Loucy (cell line): ENCODE data around the gene DERL2.
A peak's percentile ranks its signal among the peaks of the same experiment; 100 is the strongest.

Experiments used
- H2AFZ ChIP-seq: fragments of 200-600 bp; sonication (generic); 2 replicates; pipeline ENCODE4 v1.6.0; 2016; ENCODE audit warnings: antibody characterized with exemption, mild to moderate bottlenecking, low read length, moderate library complexity
- H3F3A ChIP-seq: fragments of 200-600 bp; 2 replicates; pipeline ENCODE4 v1.6.0; 2016; ENCODE audit warnings: antibody characterized with exemption, low read depth, mild to moderate bottlenecking
- H3K27me3 ChIP-seq: fragments of 200-600 bp; sonication (generic); 2 replicates; pipeline ENCODE4 v1.6.1; 2014; ENCODE audit warnings: low read length, mild to moderate bottlenecking; ENCODE audit not compliant: insufficient read depth, poor library complexity, severe bottlenecking
- H3K36me3 ChIP-seq: fragments of 200-600 bp; sonication (generic); 2 replicates; pipeline ENCODE4 v1.6.1; 2016; ENCODE audit warnings: low read length; ENCODE audit not compliant: insufficient read depth
- H3K4me1 ChIP-seq: fragments of 200-600 bp; sonication (generic); 2 replicates; pipeline ENCODE4 v1.5.1; 2014; ENCODE audit warnings: low read length, mild to moderate bottlenecking; ENCODE audit not compliant: insufficient read depth, poor library complexity, severe bottlenecking
- H3K4me2 ChIP-seq: fragments of 200-600 bp; sonication (generic); 2 replicates; pipeline ENCODE4 v1.6.0; 2014; ENCODE audit warnings: antibody characterized with exemption, low read length, low read depth, mild to moderate bottlenecking; ENCODE audit not compliant: poor library complexity, severe bottlenecking
- H3K4me3 ChIP-seq: fragments of 200-600 bp; sonication (generic); 2 replicates; pipeline ENCODE4 v1.5.1; 2014; ENCODE audit warnings: low read length, mild to moderate bottlenecking, mixed read lengths; ENCODE audit not compliant: poor library complexity, severe bottlenecking
- H3K79me2 ChIP-seq: fragments of 200-600 bp; sonication (generic); 2 replicates; pipeline ENCODE4 v1.6.1; 2014; ENCODE audit warnings: low read length; ENCODE audit not compliant: insufficient read depth
- H3K9ac ChIP-seq: fragments of 200-600 bp; sonication (generic); 2 replicates; pipeline ENCODE4 v1.6.0; 2014; ENCODE audit warnings: mild to moderate bottlenecking, low read depth, low read length, moderate library complexity; ENCODE audit not compliant: poor library complexity, severe bottlenecking
- H3K9me2 ChIP-seq: fragments of 200-600 bp; sonication (generic); replicated peaks from 2 replicates; pipeline ENCODE4 v1.6.1; 2016; ENCODE audit warnings: low read depth, low read length, mixed read lengths
- H3K9me3 ChIP-seq: fragments of 200-600 bp; sonication (generic); 2 replicates; pipeline ENCODE4 v1.6.1; 2014; ENCODE audit warnings: mild to moderate bottlenecking, antibody characterized with exemption, low read length, low read depth; ENCODE audit not compliant: insufficient read depth
- H4K20me1 ChIP-seq: fragments of 200-600 bp; sonication (generic); 2 replicates; pipeline ENCODE4 v1.6.0; 2014; ENCODE audit warnings: antibody characterized with exemption, low read length, mild to moderate bottlenecking; ENCODE audit not compliant: insufficient read depth, poor library complexity, severe bottlenecking
- EZH2phosphoT487 ChIP-seq: fragments of 200-600 bp; IDR thresholded peaks from 2 replicates; pipeline ENCODE4 v1.6.1; 2018; ENCODE audit warnings: antibody characterized with exemption, mild to moderate bottlenecking, moderate library complexity, borderline replicate concordance
- TF ChIP-seq, protein P1 (sequence below): fragments of 200-600 bp; sonication (generic); conservative IDR thresholded peaks from 2 replicates; pipeline ENCODE4 v1.5.1; 2014; ENCODE audit warnings: mild to moderate bottlenecking, antibody characterized with exemption, low read length

The DERL2 gene

DNA sequence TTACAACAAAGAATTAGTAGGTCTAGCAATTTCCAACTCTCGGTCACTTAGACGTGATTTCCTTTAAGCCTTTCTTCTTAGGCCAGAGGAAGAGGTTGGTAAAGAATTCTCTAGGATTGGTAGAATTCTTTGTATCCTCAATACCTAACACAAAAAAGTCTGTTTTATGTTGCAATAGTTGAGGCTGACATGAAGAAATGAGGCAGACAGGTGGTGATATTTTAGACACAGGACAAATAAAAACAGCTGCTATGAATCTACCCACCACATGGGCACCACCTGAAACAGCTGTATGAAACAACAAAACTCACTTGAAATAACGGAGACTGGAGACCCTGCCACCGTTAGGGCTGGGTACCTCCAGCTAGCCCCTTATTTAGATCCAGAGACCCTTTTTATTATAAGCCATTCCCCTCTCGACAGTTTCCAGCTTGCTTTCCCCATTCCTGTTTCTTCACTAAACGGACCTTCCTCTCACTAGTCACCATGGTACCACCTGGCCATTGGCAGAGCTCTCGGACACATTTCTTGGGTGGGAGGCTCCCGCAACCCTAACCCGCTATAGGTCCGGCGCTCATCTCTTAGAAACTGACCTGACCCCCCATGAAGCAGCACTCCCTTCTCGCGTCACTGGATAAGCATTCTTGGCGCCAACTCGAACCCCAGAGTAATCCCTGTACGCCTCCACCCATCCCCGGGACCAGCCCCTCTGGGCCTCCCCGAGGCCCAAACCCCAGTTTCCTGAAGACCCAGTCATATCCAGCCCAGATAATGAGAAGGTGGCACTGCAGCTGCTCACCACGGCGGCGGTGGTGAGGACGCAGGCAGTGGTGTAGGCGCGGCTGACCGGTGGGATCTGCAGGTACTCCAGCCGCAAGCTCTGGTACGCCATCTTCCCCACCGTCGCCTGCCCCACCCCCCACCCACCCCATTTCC, at the start of gene DERL2:
TSS of gene DERL2 (minus strand) at position 909 of the 936 bp plus-strand sequence. CDS start at position 892, 17 bp downstream.
- TF ChIP-seq, protein P1, sequence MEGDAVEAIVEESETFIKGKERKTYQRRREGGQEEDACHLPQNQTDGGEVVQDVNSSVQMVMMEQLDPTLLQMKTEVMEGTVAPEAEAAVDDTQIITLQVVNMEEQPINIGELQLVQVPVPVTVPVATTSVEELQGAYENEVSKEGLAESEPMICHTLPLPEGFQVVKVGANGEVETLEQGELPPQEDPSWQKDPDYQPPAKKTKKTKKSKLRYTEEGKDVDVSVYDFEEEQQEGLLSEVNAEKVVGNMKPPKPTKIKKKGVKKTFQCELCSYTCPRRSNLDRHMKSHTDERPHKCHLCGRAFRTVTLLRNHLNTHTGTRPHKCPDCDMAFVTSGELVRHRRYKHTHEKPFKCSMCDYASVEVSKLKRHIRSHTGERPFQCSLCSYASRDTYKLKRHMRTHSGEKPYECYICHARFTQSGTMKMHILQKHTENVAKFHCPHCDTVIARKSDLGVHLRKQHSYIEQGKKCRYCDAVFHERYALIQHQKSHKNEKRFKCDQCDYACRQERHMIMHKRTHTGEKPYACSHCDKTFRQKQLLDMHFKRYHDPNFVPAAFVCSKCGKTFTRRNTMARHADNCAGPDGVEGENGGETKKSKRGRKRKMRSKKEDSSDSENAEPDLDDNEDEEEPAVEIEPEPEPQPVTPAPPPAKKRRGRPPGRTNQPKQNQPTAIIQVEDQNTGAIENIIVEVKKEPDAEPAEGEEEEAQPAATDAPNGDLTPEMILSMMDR: no peak
- no peak for TF ChIP-seq EZH2phosphoT487
- H3K4me2 ChIP-seq: peak within 1 kb of the TSS; percentile 93
- H3K36me3 ChIP-seq: peaks cover 44% of the 10 kb centered on the region
- peaks cover 64% of the 10 kb centered on the region for H4K20me1 ChIP-seq
- peak within 1 kb of the TSS; percentile 99 for H3K4me3 ChIP-seq
- no peaks in the 10 kb centered on the region for H3K9me2 ChIP-seq
- peak within 1 kb of the TSS; percentile 99 for H3K9ac ChIP-seq
- no peaks in the 10 kb centered on the region for H3K27me3 ChIP-seq
- H3K79me2 ChIP-seq: peaks cover 84% of the 10 kb centered on the region
- H3K4me1 ChIP-seq: peaks cover 37% of the 10 kb centered on the region
- H2AFZ ChIP-seq: peak within 1 kb of the TSS; percentile 91
- H3K9me3 ChIP-seq: no peaks in the 10 kb centered on the region
- H3F3A ChIP-seq: 0 out of 2 replicates have a peak, but pooled peaks cover 3% of the 10 kb centered on the region

DNA sequence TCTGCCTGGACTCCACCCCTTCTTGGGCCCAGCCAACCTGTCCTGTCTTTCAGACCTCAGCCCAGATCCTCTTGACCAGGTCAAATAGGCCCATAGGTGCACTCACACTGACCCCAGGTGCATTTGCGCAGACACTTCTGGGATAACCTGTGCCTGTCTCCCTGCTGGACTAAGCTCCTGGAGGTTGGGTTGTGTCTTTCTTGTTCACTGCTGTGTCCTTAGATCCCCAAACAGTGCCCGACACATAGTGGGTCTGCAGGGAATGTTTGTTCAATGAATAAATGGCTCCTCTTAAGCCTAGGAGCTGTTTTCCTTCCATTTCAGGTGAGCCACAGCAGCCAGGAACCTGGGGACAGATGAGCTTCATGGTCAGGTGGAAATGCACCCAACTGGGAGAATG, 49.5 kb upstream of the DERL2 start:
- Histone ChIP-seq H3F3A (no peaks in the 10 kb centered on the region), H3K9ac (no peak overlapping the region), H3K9me2 (no peaks in the 10 kb centered on the region), H3K4me2 (no peak overlapping the region), H3K27me3 (no peaks in the 10 kb centered on the region), H3K4me1 (no peaks in the 10 kb centered on the region), H3K9me3 (no peaks in the 10 kb centered on the region), H3K36me3 (no peaks in the 10 kb centered on the region), H4K20me1 (no peaks in the 10 kb centered on the region), H3K79me2 (no peaks in the 10 kb centered on the region), H3K4me3 (no peak overlapping the region), H2AFZ (no peak overlapping the region)
- TF ChIP-seq, protein P1: no peak
- TF ChIP-seq EZH2phosphoT487: no peak

DNA sequence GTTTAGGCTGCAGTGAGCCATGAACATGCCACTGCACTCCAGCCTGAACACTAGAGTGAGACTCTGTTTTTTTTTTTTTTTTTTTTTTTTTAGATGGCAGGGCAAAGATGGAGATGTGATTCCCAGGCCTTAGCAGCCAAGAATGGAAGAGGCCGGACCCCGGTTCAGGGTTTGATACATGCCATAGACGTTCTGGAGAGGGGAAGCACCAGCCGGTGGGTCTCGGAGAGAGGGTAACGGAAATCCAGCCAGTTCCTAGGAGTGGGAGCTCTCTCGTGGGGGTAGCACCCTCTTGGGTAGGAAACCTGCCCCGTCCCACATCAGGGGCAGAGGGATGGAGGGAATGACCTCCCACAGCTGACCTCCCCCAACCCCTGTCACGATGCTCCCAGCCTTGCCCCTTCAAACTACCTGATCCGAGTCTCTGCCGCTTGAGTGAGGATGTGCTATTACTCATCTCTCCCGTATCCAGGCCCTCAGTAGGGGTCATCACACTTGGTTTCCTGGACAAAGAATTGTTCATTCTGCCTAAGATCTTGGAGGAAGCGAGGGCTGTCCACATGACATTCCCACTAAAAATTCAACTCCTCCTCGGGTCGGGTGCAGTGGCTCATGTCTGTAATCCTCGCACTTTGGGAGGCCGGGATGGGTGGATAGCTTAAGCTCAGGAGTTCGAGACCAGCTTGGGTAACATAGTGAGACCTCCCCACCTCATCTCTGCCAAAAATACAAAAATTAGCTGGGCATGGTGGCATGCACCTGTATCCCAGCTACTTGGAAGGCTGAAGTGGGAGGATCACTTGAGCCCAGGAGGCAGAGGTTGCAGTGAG, 47.7 kb upstream of the DERL2 start:
- no peaks in the 10 kb centered on the region for H3K79me2 ChIP-seq
- H3K27me3 ChIP-seq: no peaks in the 10 kb centered on the region
- H3K4me2 ChIP-seq: no peak overlapping the region
- H3K4me3 ChIP-seq: no peak overlapping the region
- TF ChIP-seq, protein P1: no peak
- no peak for TF ChIP-seq EZH2phosphoT487
- H3K9me3 ChIP-seq: no peaks in the 10 kb centered on the region
- H4K20me1 ChIP-seq: no peaks in the 10 kb centered on the region
- H3F3A ChIP-seq: no peaks in the 10 kb centered on the region
- no peak overlapping the region for H2AFZ ChIP-seq
- no peaks in the 10 kb centered on the region for H3K36me3 ChIP-seq
- H3K9ac ChIP-seq: no peak overlapping the region
- H3K9me2 ChIP-seq: no peaks in the 10 kb centered on the region
- no peaks in the 10 kb centered on the region for H3K4me1 ChIP-seq
